ENCODE measurements around the gene CPAMD8.
"Not testable (repeated sequence)": the region's sequence is repeated elsewhere in the genome, so short reads cannot be mapped to it uniquely, and the experiment has no call there.

Gene CPAMD8

GRCh38 chr19:16996838-16997490, 29.6 kb downstream of the CPAMD8 start:
- DNase-seq: not testable (repeated sequence)

- DNase-seq: no peak
Measured at GRCh38 chr19:16988661-16989060, 37.9 kb downstream of the CPAMD8 start.

GRCh38 chr19:16985403-16985802, 41.2 kb downstream of the CPAMD8 start:
- DNase-seq: no peak

GRCh38 chr19:16982586-16982985, 44.0 kb downstream of the CPAMD8 start:
- DNase-seq: not testable (repeated sequence)

- no peak for DNase-seq
Measured at GRCh38 chr19:16978839-16979802, 47.5 kb downstream of the CPAMD8 start.

GRCh38 chr19:16978156-16978555, 48.5 kb downstream of the CPAMD8 start:
- DNase-seq: no peak

GRCh38 chr19:16977306-16977705, 49.3 kb downstream of the CPAMD8 start:
- DNase-seq: no peak

GRCh38 chr19:16976446-16976845, 50.2 kb downstream of the CPAMD8 start:
- no peak for DNase-seq

GRCh38 chr19:16970821-16971220, 55.8 kb downstream of the CPAMD8 start:
- DNase-seq: no peak

- no peak for DNase-seq
Measured at GRCh38 chr19:16969135-16969534, 57.5 kb downstream of the CPAMD8 start.

- not testable (repeated sequence) for DNase-seq
Measured at GRCh38 chr19:16960996-16961822, 65.4 kb downstream of the CPAMD8 start.

GRCh38 chr19:16958277-16958676, 68.3 kb downstream of the CPAMD8 start:
- not testable (repeated sequence) for DNase-seq

- DNase-seq: no peak
Measured at GRCh38 chr19:16957855-16958254, 68.8 kb downstream of the CPAMD8 start.

GRCh38 chr19:16957151-16957701, 69.4 kb downstream of the CPAMD8 start:
- no peak for DNase-seq

GRCh38 chr19:16955161-16955560, 71.4 kb downstream of the CPAMD8 start:
- no peak for DNase-seq

GRCh38 chr19:16952046-16952445, 74.6 kb downstream of the CPAMD8 start:
- DNase-seq: no peak

GRCh38 chr19:16951529-16951928, 75.1 kb downstream of the CPAMD8 start:
- DNase-seq: no peak

GRCh38 chr19:16949496-16950023, 77.0 kb downstream of the CPAMD8 start:
- no peak for DNase-seq

GRCh38 chr19:16946951-16947940, 79.4 kb downstream of the CPAMD8 start:
- no peak for DNase-seq

GRCh38 chr19:16945762-16946465, 80.7 kb downstream of the CPAMD8 start:
- DNase-seq: no peak

- DNase-seq: no peak
Measured at GRCh38 chr19:16945364-16945714, 81.3 kb downstream of the CPAMD8 start.

All from NCI-H510A (cell line).